ENCODE measurements around the gene LINGO1. TPM values are rescaled to one million over a fixed set of nuclear protein-coding genes. Genes with fewer than 3 reads are reported as not detected.

The LINGO1 gene
- total and polyA plus RNA-seq, 9 of the 15 experiments (the other 6 are each of a cell fraction or from before 2014, with no cell fraction given), result 0.07 to 15.3 (median 2.1) TPM

DNA sequence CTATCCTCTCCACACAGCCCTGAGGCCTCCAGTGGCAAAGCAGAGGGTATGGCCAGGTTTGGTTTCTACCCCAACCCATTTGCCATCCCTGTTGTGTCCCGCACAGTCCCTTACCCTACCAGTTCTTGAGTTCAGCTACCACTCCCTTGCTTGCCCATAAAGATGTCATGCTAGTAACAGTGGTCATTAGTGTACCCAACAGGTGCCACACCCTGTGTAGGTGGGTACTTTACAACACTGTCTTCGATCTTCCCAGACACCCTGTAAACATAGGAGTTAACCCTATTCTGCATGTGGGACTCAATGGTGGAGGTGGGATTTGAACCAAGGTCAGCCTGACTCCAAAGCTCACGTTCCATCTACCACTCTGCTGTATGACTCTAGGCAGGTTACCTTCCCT, 23.2 kb downstream of the LINGO1 start:
- no TSS peak for BruUV-seq (replicated peaks)
- no peaks in the 10 kb centered on the region for H3K27me3 ChIP-seq (ENCODE audit: control insufficient read depth in 2 of 2, insufficient read depth in 2 of 2, low read length in 2 of 2)
- ChIA-PET CTCF (ENCODE audit: low intra/inter-chr PET ratio) (no interaction called here), POLR2A (interaction anchor here (0.6 to 1.4 kb wide), 5 partner anchors 8 to 36 kb away, joined by 3 to 9 read pairs (median 3); no protein-coding TSS in a partner anchor)
- H3K4me3 ChIP-seq, result no peak overlapping the region
- H3K9ac ChIP-seq (ENCODE audit: insufficient read depth in 1 of 2, low read depth in 2 of 2, low read length in 2 of 2), result no peak overlapping the region; a peak in 1 of 4 replicates
- ATAC-seq, result no peak
- no peaks in the 10 kb centered on the region for H3K9me3 ChIP-seq (replicated peaks; ENCODE audit: control insufficient read depth, insufficient read depth, low read depth, low read length)
- peaks cover 36 to 54% of the 10 kb centered on the region in 2 experiments for H3K4me1 ChIP-seq (replicated peaks in 1 of 2; ENCODE audit: control insufficient read depth in 2 of 2, insufficient read depth in 2 of 2, low read length in 2 of 2)
- no peaks in the 10 kb centered on the region for H4K20me1 ChIP-seq (replicated peaks; ENCODE audit: control insufficient read depth, insufficient read depth, low read length)
- no peaks in the 10 kb centered on the region for H3K9me1 ChIP-seq (ENCODE audit: control insufficient read depth, insufficient read depth, low read length)
- no peak overlapping the region for H3K4me2 ChIP-seq (ENCODE audit: insufficient read depth, low read length)
- no peak overlapping the region for H2AFZ ChIP-seq (ENCODE audit: low read depth, low read length)
- no peak for FAIRE-seq
- no peaks in the 10 kb centered on the region for H3K79me2 ChIP-seq (ENCODE audit: control insufficient read depth, insufficient read depth, low read length)
- peaks cover 7% of the 10 kb centered on the region; the same call in 1 of the 3 replicates for H3K36me3 ChIP-seq (ENCODE audit: control insufficient read depth, insufficient read depth, low read length)
- DNase-seq (ENCODE audit: extremely low read depth in 1 of 4, low spot score in 3 of 4), result no peak
- intact Hi-C loops (cut with micrococcal nuclease), result no loop called here
- WGBS (ENCODE audit: insufficient coverage, low coverage, missing lambda C conversion rate), result 42% methylated on average over 3 of the region's 3 CpGs
- no peak overlapping the region for H3K27ac ChIP-seq (ENCODE audit: extremely low read depth, low read depth, low read length)
- in situ Hi-C loops (cut with MboI), result no loop called here
- TF ChIP-seq SRF (CRISPR knock-in tag; IDR thresholded peaks at IDR 0.05), result no peak
- no peak for TF ChIP-seq NFE2L1 (tag; IDR thresholded peaks at IDR 0.05; ENCODE audit: borderline replicate concordance, low read depth)
- TF ChIP-seq CEBPG (CRISPR knock-in tag; IDR thresholded peaks at IDR 0.05), result no peak
- TF ChIP-seq CEBPG (tag; conservative IDR thresholded peaks at IDR 0.05 in 1 of 2, IDR thresholded peaks at IDR 0.05 in 1 of 2), result no peak
- no peak for TF ChIP-seq PCBP1 (IDR thresholded peaks at IDR 0.05; ENCODE audit: low read depth, low read length, poor library complexity, severe bottlenecking)
- TF ChIP-seq, protein P1, sequence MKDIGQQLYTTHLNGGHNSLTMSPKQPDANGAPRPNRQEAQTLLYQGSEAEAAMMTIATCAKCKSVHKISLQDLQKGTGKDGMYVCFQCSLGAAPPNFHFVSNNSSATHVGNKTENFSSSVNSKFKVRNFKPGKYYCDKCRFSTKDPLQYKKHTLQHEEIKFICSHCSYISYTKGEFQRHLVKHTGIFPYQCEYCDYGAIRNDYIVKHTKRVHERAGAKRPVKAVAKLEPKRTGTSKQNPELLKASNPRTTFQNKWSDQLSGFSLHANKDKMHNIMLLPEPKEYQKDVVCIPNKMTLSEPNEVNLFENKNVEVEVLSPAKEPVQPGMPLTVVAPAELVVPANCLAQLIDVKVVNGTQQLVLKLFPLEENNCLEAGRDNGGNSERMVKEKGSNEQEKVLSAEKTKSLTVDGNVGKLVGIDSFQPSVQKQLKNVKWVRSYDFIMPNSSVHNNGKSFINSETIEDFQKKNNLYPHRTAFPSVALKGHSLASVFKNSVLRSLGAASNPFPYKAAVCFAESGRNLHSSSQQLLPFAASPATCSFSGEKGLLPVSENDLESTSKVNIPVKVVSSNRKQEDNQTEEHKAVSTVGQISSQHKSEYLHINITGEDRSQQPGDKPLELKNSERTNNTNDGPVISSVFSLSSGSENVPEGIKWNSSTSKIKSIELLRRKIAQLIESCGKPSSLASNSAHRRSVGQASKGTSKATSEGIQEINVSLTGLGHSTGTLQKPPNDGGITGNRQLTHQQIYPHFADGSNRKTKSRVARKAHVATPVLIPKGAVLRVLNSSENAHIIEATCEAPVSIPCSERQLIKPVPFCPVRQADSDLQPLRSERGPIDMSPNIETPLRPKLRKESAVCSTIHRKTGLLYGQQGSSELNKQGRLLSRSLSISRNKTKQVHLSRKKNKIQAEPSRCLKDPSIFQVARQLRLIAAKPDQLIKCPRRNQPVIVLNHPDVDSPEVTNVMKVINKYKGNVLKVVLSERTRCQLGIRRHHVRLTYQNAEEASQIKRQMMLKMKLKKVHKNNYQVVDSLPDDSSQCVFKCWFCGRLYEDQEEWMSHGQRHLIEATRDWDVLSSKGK (CRISPR knock-in tag; IDR thresholded peaks at IDR 0.05), result no peak
- no peak for TF ChIP-seq SMARCC2 (IDR thresholded peaks at IDR 0.05; ENCODE audit: low read depth)
- TF ChIP-seq, protein P2, sequence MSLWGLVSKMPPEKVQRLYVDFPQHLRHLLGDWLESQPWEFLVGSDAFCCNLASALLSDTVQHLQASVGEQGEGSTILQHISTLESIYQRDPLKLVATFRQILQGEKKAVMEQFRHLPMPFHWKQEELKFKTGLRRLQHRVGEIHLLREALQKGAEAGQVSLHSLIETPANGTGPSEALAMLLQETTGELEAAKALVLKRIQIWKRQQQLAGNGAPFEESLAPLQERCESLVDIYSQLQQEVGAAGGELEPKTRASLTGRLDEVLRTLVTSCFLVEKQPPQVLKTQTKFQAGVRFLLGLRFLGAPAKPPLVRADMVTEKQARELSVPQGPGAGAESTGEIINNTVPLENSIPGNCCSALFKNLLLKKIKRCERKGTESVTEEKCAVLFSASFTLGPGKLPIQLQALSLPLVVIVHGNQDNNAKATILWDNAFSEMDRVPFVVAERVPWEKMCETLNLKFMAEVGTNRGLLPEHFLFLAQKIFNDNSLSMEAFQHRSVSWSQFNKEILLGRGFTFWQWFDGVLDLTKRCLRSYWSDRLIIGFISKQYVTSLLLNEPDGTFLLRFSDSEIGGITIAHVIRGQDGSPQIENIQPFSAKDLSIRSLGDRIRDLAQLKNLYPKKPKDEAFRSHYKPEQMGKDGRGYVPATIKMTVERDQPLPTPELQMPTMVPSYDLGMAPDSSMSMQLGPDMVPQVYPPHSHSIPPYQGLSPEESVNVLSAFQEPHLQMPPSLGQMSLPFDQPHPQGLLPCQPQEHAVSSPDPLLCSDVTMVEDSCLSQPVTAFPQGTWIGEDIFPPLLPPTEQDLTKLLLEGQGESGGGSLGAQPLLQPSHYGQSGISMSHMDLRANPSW (CRISPR knock-in tag; IDR thresholded peaks at IDR 0.05), result no peak
- TF ChIP-seq, protein P3, sequence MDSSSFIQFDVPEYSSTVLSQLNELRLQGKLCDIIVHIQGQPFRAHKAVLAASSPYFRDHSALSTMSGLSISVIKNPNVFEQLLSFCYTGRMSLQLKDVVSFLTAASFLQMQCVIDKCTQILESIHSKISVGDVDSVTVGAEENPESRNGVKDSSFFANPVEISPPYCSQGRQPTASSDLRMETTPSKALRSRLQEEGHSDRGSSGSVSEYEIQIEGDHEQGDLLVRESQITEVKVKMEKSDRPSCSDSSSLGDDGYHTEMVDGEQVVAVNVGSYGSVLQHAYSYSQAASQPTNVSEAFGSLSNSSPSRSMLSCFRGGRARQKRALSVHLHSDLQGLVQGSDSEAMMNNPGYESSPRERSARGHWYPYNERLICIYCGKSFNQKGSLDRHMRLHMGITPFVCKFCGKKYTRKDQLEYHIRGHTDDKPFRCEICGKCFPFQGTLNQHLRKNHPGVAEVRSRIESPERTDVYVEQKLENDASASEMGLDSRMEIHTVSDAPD (CRISPR knock-in tag; IDR thresholded peaks at IDR 0.05), result no peak
- no peak for TF ChIP-seq SNIP1 (IDR thresholded peaks at IDR 0.05; ENCODE audit: low read depth)
- no peak for TF ChIP-seq POLR2G (IDR thresholded peaks at IDR 0.05; ENCODE audit: low read depth, low read length)
- no peak for TF ChIP-seq TBP (optimal IDR thresholded peaks at IDR 0.05; ENCODE audit: low read depth, low read length)
